DOHH2 (cell line): ENCODE data around the gene CERS6.

ENCODE experiments used
- H3F3A ChIP-seq: fragments of 200-600 bp; sonication (generic), shearing (Covaris generic); 2 replicates; pipeline ENCODE4 v1.6.0; 2016; ENCODE audit warnings: antibody characterized with exemption, mild to moderate bottlenecking; ENCODE audit not compliant: control insufficient read depth, insufficient read depth
- H3K27ac ChIP-seq: fragments of 200-600 bp; sonication (generic); 2 replicates; pipeline ENCODE4 v1.5.1; 2014; ENCODE audit warnings: low read depth, mild to moderate bottlenecking, low read length, moderate library complexity
- H3K27me3 ChIP-seq: fragments of 200-600 bp; sonication (generic); 2 replicates; pipeline ENCODE4 v1.6.1; 2014; ENCODE audit warnings: mild to moderate bottlenecking, low read length, mixed read lengths; ENCODE audit not compliant: control insufficient read depth
- H3K36me3 ChIP-seq: fragments of 200-600 bp; sonication (generic); 2 replicates; pipeline ENCODE4 v1.6.1; 2014; ENCODE audit warnings: mild to moderate bottlenecking, low read length, moderate library complexity, mixed read lengths; ENCODE audit not compliant: control insufficient read depth
- H3K4me1 ChIP-seq: fragments of 200-600 bp; sonication (generic); 2 replicates; pipeline ENCODE4 v1.6.1; 2014; ENCODE audit warnings: mild to moderate bottlenecking, low read length, mixed read lengths; ENCODE audit not compliant: control insufficient read depth
- H3K4me2 ChIP-seq: fragments of 200-600 bp; sonication (generic); 2 replicates; pipeline ENCODE4 v1.6.0; 2014; ENCODE audit warnings: mild to moderate bottlenecking, low read length, moderate library complexity
- H3K4me3 ChIP-seq: fragments of 200-600 bp; sonication (generic); 2 replicates; pipeline ENCODE4 v1.5.1; 2014; ENCODE audit warnings: mild to moderate bottlenecking, low read length, mixed read lengths
- H3K79me2 ChIP-seq: fragments of 200-600 bp; sonication (generic); 2 replicates; pipeline ENCODE4 v1.6.1; 2014; ENCODE audit warnings: mild to moderate bottlenecking, low read length, mixed read lengths; ENCODE audit not compliant: control insufficient read depth
- H3K9me2 ChIP-seq: fragments of 200-600 bp; sonication (generic); replicated peaks from 2 replicates; pipeline ENCODE4 v1.6.1; 2014; ENCODE audit warnings: mild to moderate bottlenecking, low read length, mixed read lengths; ENCODE audit not compliant: control insufficient read depth
- H3K9me3 ChIP-seq: fragments of 200-600 bp; sonication (generic); 2 replicates; pipeline ENCODE4 v1.6.1; 2014; ENCODE audit warnings: antibody characterized with exemption, low read length, mixed read lengths; ENCODE audit not compliant: control insufficient read depth, insufficient read depth
- H4K20me1 ChIP-seq: fragments of 200-600 bp; sonication (generic); 2 replicates; pipeline ENCODE4 v1.6.0; 2014; ENCODE audit warnings: low read depth, mild to moderate bottlenecking, antibody characterized with exemption, low read length, moderate library complexity; ENCODE audit not compliant: control insufficient read depth, insufficient read depth
- EZH2phosphoT487 ChIP-seq: fragments of 200-600 bp; sonication (generic); IDR thresholded peaks from 2 replicates; pipeline ENCODE4 v1.6.1; 2017; ENCODE audit warnings: borderline replicate concordance, mild to moderate bottlenecking, antibody characterized with exemption, low read length, moderate library complexity, mixed read lengths
- TF ChIP-seq, protein P1 (sequence below): fragments of 200-600 bp; sonication (generic); IDR thresholded peaks from one replicate; pipeline ENCODE4 v1.5.1; 2014; ENCODE audit warnings: antibody characterized with exemption, mild to moderate bottlenecking, low read depth, low read length; ENCODE audit not compliant: poor library complexity, severe bottlenecking

CERS6 gene

GRCh38 chr2:168528016-168528415 is 71.9 kb downstream of the CERS6 start:
- TF ChIP-seq, protein P1, sequence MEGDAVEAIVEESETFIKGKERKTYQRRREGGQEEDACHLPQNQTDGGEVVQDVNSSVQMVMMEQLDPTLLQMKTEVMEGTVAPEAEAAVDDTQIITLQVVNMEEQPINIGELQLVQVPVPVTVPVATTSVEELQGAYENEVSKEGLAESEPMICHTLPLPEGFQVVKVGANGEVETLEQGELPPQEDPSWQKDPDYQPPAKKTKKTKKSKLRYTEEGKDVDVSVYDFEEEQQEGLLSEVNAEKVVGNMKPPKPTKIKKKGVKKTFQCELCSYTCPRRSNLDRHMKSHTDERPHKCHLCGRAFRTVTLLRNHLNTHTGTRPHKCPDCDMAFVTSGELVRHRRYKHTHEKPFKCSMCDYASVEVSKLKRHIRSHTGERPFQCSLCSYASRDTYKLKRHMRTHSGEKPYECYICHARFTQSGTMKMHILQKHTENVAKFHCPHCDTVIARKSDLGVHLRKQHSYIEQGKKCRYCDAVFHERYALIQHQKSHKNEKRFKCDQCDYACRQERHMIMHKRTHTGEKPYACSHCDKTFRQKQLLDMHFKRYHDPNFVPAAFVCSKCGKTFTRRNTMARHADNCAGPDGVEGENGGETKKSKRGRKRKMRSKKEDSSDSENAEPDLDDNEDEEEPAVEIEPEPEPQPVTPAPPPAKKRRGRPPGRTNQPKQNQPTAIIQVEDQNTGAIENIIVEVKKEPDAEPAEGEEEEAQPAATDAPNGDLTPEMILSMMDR: no peak
- TF ChIP-seq EZH2phosphoT487: no peak
- H3K79me2 ChIP-seq: no peaks in the 10 kb centered on the region
- H3K4me1 ChIP-seq: peaks cover 10% of the 10 kb centered on the region
- no peak overlapping the region for H3K4me3 ChIP-seq
- no peaks in the 10 kb centered on the region for H3K9me3 ChIP-seq
- no peaks in the 10 kb centered on the region for H3K36me3 ChIP-seq
- H3K27ac ChIP-seq: no peak overlapping the region
- H3K4me2 ChIP-seq: no peak overlapping the region
- no peaks in the 10 kb centered on the region for H4K20me1 ChIP-seq
- no peaks in the 10 kb centered on the region for H3K9me2 ChIP-seq
- H3K27me3 ChIP-seq: no peaks in the 10 kb centered on the region
- H3F3A ChIP-seq: no peaks in the 10 kb centered on the region

DNA sequence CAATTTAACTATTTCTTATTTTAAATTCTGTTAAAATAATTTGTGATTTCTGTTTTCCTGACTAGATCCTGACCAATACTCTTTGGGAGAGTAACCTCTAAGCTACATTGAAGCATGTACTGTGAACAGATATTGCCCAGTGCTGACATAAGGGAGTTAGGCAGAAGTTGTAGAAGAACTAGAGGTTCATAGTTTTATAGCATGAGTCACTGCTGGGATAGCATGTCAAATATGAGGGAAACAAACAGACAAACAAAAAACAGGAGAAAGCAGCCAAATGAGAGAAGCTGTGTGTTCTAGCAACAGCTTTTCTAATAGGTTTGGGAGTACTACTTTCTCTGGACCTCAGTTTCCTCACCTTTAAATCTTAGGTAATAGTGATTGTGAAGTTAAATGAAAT is 72.4 kb downstream of the CERS6 start:
- no peak for TF ChIP-seq EZH2phosphoT487
- TF ChIP-seq, protein P1: no peak
- peaks cover 10% of the 10 kb centered on the region for H3K4me1 ChIP-seq
- no peak overlapping the region for H3K4me3 ChIP-seq
- H3K36me3 ChIP-seq: no peaks in the 10 kb centered on the region
- H3K27ac ChIP-seq: no peak overlapping the region
- no peaks in the 10 kb centered on the region for H3F3A ChIP-seq
- H3K4me2 ChIP-seq: no peak overlapping the region
- no peaks in the 10 kb centered on the region for H3K9me3 ChIP-seq
- H3K79me2 ChIP-seq: no peaks in the 10 kb centered on the region
- no peaks in the 10 kb centered on the region for H3K9me2 ChIP-seq
- H3K27me3 ChIP-seq: no peaks in the 10 kb centered on the region
- H4K20me1 ChIP-seq: no peaks in the 10 kb centered on the region

- Histone ChIP-seq H3F3A (no peaks in the 10 kb centered on the region), H3K27ac (no peak overlapping the region), H3K27me3 (no peaks in the 10 kb centered on the region), H4K20me1 (no peaks in the 10 kb centered on the region), H3K4me2 (no peak overlapping the region), H3K9me2 (no peaks in the 10 kb centered on the region), H3K4me3 (no peak overlapping the region), H3K79me2 (no peaks in the 10 kb centered on the region), H3K9me3 (no peaks in the 10 kb centered on the region), H3K4me1 (peaks cover 10% of the 10 kb centered on the region), H3K36me3 (no peaks in the 10 kb centered on the region)
- TF ChIP-seq, protein P1: no peak
- TF ChIP-seq EZH2phosphoT487: no peak
These were observed 73.2 kb downstream of the CERS6 start for GRCh38 chr2:168529054-168529833.
